NCI-H1092 (cell line): Measurements from ENCODE around the gene ARAP1.

Source experiments
- DNase-seq: peaks from one replicate; lab custom pipeline; 2025; lab: John Stamatoyannopoulos, UW

Gene ARAP1

GRCh38 chr11:72723508-72723907 is 28.7 kb downstream of the ARAP1 start:
- no peak for DNase-seq

GRCh38 chr11:72722050-72722748 is 30.0 kb downstream of the ARAP1 start:
- peak; percentile 92 for DNase-seq

- DNase-seq: no peak
Measured at GRCh38 chr11:72721689-72722049, 30.5 kb downstream of the ARAP1 start.

- DNase-seq: no peak
Measured at GRCh38 chr11:72721276-72721675, 30.9 kb downstream of the ARAP1 start.

- DNase-seq: no peak
Measured at GRCh38 chr11:72720784-72721183, 31.4 kb downstream of the ARAP1 start.

- DNase-seq: no peak
Measured at GRCh38 chr11:72720047-72720446, 32.2 kb downstream of the ARAP1 start.

- no peak for DNase-seq
Measured at GRCh38 chr11:72719551-72719950, 32.7 kb downstream of the ARAP1 start.

GRCh38 chr11:72719144-72719543 is 33.1 kb downstream of the ARAP1 start:
- DNase-seq: no peak

GRCh38 chr11:72718101-72718501 is 34.1 kb downstream of the ARAP1 start:
- DNase-seq: no peak

GRCh38 chr11:72716788-72717435 is 35.3 kb downstream of the ARAP1 start:
- DNase-seq: no peak

- DNase-seq: no peak
Measured at GRCh38 chr11:72716290-72716689, 35.9 kb downstream of the ARAP1 start.

GRCh38 chr11:72712841-72713240 is 39.4 kb downstream of the ARAP1 start:
- DNase-seq: no peak

GRCh38 chr11:72712168-72712751 is 39.9 kb downstream of the ARAP1 start:
- no peak for DNase-seq

GRCh38 chr11:72711141-72711540 is 41.1 kb downstream of the ARAP1 start:
- no peak for DNase-seq

- no peak for DNase-seq
Measured at GRCh38 chr11:72710278-72710677, 41.9 kb downstream of the ARAP1 start.

- DNase-seq: no peak
Measured at GRCh38 chr11:72709478-72710238, 42.5 kb downstream of the ARAP1 start.

- DNase-seq: no peak
Measured at GRCh38 chr11:72707032-72707431, 45.2 kb downstream of the ARAP1 start.

- DNase-seq: no peak
Measured at GRCh38 chr11:72706579-72706978, 45.6 kb downstream of the ARAP1 start.

GRCh38 chr11:72705442-72706365 is 46.5 kb downstream of the ARAP1 start:
- DNase-seq: no peak

GRCh38 chr11:72704783-72705265 is 47.4 kb downstream of the ARAP1 start:
- no peak for DNase-seq

GRCh38 chr11:72704028-72704782 is 48.0 kb downstream of the ARAP1 start:
- no peak for DNase-seq
